Lung (tissue), 12 donors: Measurements from ENCODE around the gene FANCC. TPM values are rescaled to one million over a fixed set of nuclear protein-coding genes. Genes with fewer than 3 reads are reported as not detected.
A peak's percentile ranks its signal among the peaks of the same experiment; 100 is the strongest.
"Not testable (repeated sequence)": the region's sequence is repeated elsewhere in the genome, so short reads cannot be mapped to it uniquely, and the experiment has no call there.

ENCODE experiments used
- ATAC-seq: fragments of 200-7000 bp; cut with Tn5 transposase; one replicate; pipeline ENCODE4 v1.9.1; 2020; ENCODE audit warnings: moderate number of reproducible peaks; ENCODE audit not compliant: insufficient read depth, low FRiP score
- DNase-seq, 3 donors: peaks; one replicate each; pipeline ENCODE4 v3.0.0-alpha.2; 2013 to 2017
- H3K27ac ChIP-seq, 2 donors: one replicate each; pipeline ENCODE4 v1.5.1; 2013; ENCODE audit warnings: mild to moderate bottlenecking in 2 of 2, moderate library complexity in 2 of 2, control low read depth in 1 of 2, inconsistent platforms in 1 of 2, low read depth in 1 of 2, low read length in 1 of 2
- H3K27me3 ChIP-seq, 3 donors: one replicate each; pipeline ENCODE4 v1.5.1; 2013; ENCODE audit warnings: low read length in 2 of 3; ENCODE audit not compliant: control insufficient read depth in 3 of 3, insufficient read depth in 3 of 3
- H3K36me3 ChIP-seq, 4 donors: one replicate each; pipeline ENCODE4 v1.5.1; 2013; ENCODE audit warnings: low read length in 4 of 4, mild to moderate bottlenecking in 1 of 4, moderate library complexity in 1 of 4; ENCODE audit not compliant: control insufficient read depth in 4 of 4, insufficient read depth in 4 of 4
- H3K4me1 ChIP-seq, 5 donors: one replicate each; pipeline ENCODE4 v1.5.1; 2013; ENCODE audit warnings: low read length in 5 of 5, mild to moderate bottlenecking in 2 of 5, moderate library complexity in 1 of 5; ENCODE audit not compliant: control insufficient read depth in 5 of 5, insufficient read depth in 5 of 5
- H3K4me3 ChIP-seq: one replicate; pipeline ENCODE4 v1.5.1; 2013; ENCODE audit warnings: mild to moderate bottlenecking, control low read depth, moderate library complexity
- H3K9ac ChIP-seq, 2 donors: one replicate each; pipeline ENCODE4 v1.5.1; 2013; ENCODE audit warnings: low read length in 2 of 2, control low read depth in 1 of 2; ENCODE audit not compliant: insufficient read depth in 1 of 2
- H3K9me3 ChIP-seq, 4 donors: one replicate each; pipeline ENCODE4 v1.5.1; 2013; ENCODE audit warnings: low read length in 3 of 4, mild to moderate bottlenecking in 1 of 4, moderate library complexity in 1 of 4; ENCODE audit not compliant: control insufficient read depth in 4 of 4, insufficient read depth in 3 of 4
- CTCF ChIP-seq: IDR thresholded peaks from 2 replicates; pipeline ENCODE4 v1.5.1; 2012; ENCODE audit warnings: mild to moderate bottlenecking; ENCODE audit errors: control extremely low read depth, extremely low read depth
- WGBS, 2 donors: extraction: QIAGEN DNeasy Blood & Tissue Kit; methylation state at CpG; one replicate each; pipeline ENCODE4 v1.1.7; 2013; 5-methylcytosine and 5-hydroxymethylcytosine counted together
- polyA plus RNA-seq, 2 donors: library from polyadenylated mRNA; stranded (reverse); fragments of 200-250 nt; gene quantifications; one replicate each; pipeline ENCODE4 v1.2.1, GENCODE V29; 2013
- total RNA-seq, 2 donors: library from RNA; depleted of rRNA in 1 of 2; stranded (reverse); fragments of >200 nt in 1 of 2; gene quantifications; one replicate each; pipeline ENCODE4 v1.2.1, GENCODE V29; 2014 to 2021
- donor health status: control.
- donor health status: control.
- donor health status: Bipolar disorder and iron deficiency.
- donor health status: healthy.
- donor health status: DM: yes; HTN: yes; CAD: no.

The FANCC gene
- total and polyA plus RNA-seq, 4 donors = 4.4 to 20.0 (median 8.7) TPM

- WGBS, 2 donors = 48 to 70% methylated on average over 4 of the region's 4 CpGs
- DNase-seq (no peak), ATAC-seq (no peak)
- H3K9me3 ChIP-seq = peaks cover 0 to 1% (median 0%) of the 10 kb centered on the region in 4 donors
- H3K9ac ChIP-seq = no peak overlapping the region
- H3K4me1 ChIP-seq = peaks cover 0 to 8% (median 0%) of the 10 kb centered on the region in 5 donors
- H3K36me3 ChIP-seq = no peaks in the 10 kb centered on the region
- no peak for TF ChIP-seq CTCF
- no peak overlapping the region for H3K27ac ChIP-seq
- H3K27me3 ChIP-seq = no peaks in the 10 kb centered on the region
- no peak overlapping the region for H3K4me3 ChIP-seq
These were observed 44.0 kb downstream of the FANCC start for GRCh38 chr9:95273369-95274022.

- H3K4me3 ChIP-seq = no peak overlapping the region
- H3K27ac ChIP-seq = no peak overlapping the region
- peaks cover 0 to 1% (median 0%) of the 10 kb centered on the region in 4 donors for H3K9me3 ChIP-seq
- 97 to 98% methylated on average over 8 of the region's 8 CpGs for WGBS, 2 donors
- H3K9ac ChIP-seq = no peak overlapping the region
- peaks cover 0 to 9% (median 0%) of the 10 kb centered on the region in 5 donors for H3K4me1 ChIP-seq
- ATAC-seq (no peak), DNase-seq (no peak)
- TF ChIP-seq CTCF = no peak
- no peaks in the 10 kb centered on the region for H3K27me3 ChIP-seq
- no peaks in the 10 kb centered on the region for H3K36me3 ChIP-seq
These were observed 44.7 kb downstream of the FANCC start for GRCh38 chr9:95272830-95273229.

GRCh38 chr9:95270790-95271189, 46.7 kb downstream of the FANCC start:
- H3K27ac ChIP-seq = no peak overlapping the region
- ATAC-seq = no peak
- WGBS, 2 donors = 74 to 84% methylated on average over 4 of the region's 4 CpGs

GRCh38 chr9:95269803-95270773, 47.4 kb downstream of the FANCC start:
- not testable (repeated sequence) for H3K4me3 ChIP-seq, H3K9me3 ChIP-seq, H3K9ac ChIP-seq, H3K27ac ChIP-seq, H3K36me3 ChIP-seq, H3K27me3 ChIP-seq, ATAC-seq
- peaks cover 0 to 13% (median 0%) of the 10 kb centered on the region in 5 donors for H3K4me1 ChIP-seq
- whole genome bisulfite sequencing, 2 donors = 72 to 90% methylated on average over 17 of the region's 18 CpGs
- peak; percentile 22 to 49 (median 39) for DNase-seq

More at GRCh38 chr9:95270790-95271189, 46.7 kb downstream of the FANCC start:
- Histone ChIP-seq H3K9me3 (peaks cover 0 to 1% (median 0%) of the 10 kb centered on the region in 4 donors), H3K4me1 (peaks cover 0 to 9% (median 0%) of the 10 kb centered on the region in 5 donors), H3K9ac (no peak overlapping the region), H3K27me3 (no peaks in the 10 kb centered on the region), H3K4me3 (no peak overlapping the region), H3K36me3 (no peaks in the 10 kb centered on the region)
- no peak for TF ChIP-seq CTCF
- no peak for DNase-seq
